Activated CD8-positive, alpha-beta memory T cell treated with anti-CD3 and anti-CD28 coated beads for 48 hours (primary cell): ENCODE data around the gene RNF151.
A peak's percentile ranks its signal among the peaks of the same experiment; 100 is the strongest.
"Not testable (repeated sequence)": the region's sequence is repeated elsewhere in the genome, so short reads cannot be mapped to it uniquely, and the experiment has no call there.

Source experiments
- DNase-seq, 3 experiments: peaks; one replicate each; pipeline ENCODE4 v3.0.0-alpha.2; 2020; ENCODE audit warnings: low read depth in 2 of 3, low spot score in 2 of 3

Gene RNF151

DNA sequence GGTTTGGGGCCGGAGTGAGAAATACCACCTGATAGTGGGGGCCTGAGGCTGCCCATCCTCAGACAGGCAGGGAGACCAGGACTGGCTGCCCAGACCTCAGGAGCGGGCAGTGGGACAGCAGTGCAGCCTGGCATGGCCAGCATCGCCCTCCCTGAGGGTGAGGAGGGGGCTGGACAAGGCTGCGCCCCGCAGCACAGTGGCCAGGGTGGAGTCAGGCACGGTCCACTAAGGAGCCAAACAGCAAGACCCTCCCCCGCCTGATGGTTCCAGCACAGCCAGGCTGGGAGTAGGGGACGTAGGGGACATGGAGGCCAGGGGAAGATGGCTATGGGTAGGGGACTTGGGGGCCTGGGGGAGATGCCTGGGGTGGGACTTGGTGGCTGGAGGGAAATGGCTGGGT is 39.7 kb downstream of the RNF151 start:
- no peak for DNase-seq

DNA sequence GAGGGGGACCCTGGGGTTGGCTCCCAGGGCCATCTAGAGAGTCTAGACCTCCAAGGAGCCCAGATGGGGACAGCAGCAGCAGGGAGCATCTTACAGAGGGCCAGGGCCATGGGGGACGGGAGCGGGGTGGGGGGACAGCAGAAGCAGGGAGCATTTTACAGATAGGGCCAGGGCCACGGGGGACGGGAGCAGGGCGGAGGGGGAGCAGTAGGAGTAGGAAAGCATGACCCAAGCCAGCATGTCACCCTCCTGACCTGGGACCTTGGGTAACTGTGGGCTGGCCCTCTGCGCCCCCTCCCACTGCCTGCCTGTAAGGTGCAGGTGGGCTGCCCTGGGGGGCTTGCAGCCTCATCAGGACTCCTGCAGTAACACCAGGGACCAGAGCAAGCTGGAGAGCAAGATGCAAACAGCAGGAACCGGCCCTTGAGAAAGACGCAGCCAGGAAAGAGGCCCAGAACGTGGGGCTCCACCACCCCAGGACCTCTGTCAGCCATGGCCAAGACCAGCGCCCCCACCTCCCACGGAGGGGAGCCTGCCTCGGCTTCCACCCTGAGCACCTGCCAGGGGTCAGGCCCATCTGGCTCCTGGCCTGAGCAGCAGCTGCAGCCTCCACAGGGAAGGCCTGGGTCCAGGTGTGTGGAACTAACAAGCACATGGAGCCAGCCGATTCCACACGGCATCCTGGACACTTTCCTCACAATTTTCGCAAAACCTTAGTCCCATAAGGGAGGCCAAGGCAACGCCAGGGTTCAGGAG is 40.6 kb downstream of the RNF151 start:
- DNase-seq, result no peak

GRCh38 chr16:2008009-2008526 is 41.4 kb downstream of the RNF151 start:
- DNase-seq, result no peak

DNA sequence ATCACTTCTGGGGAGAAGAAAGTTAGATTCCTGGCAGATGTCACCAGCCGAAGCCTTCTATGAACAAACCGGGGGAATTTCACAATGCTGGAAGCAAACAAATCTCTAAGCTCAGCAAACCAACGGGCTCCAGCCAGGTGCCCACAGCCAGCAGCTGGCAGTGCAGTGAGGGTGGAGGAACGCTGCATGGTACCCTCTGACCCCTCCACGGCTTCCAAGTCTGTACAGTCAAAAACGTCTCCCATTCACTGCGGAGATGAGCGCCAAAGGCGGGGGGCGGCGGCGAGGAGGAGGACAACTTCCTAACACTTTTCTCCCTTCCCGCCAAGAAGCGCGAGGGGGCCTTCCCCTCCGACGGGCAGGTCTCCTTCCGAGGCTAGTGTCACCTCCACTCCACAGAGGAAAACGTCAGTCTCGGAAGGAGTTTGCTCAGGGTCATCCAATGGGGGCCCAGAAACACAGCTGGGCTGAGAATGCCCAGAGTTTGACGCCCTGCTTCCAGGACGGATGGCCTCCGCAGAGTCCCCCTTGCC is 42.0 kb downstream of the RNF151 start:
- DNase-seq, result no peak

DNA sequence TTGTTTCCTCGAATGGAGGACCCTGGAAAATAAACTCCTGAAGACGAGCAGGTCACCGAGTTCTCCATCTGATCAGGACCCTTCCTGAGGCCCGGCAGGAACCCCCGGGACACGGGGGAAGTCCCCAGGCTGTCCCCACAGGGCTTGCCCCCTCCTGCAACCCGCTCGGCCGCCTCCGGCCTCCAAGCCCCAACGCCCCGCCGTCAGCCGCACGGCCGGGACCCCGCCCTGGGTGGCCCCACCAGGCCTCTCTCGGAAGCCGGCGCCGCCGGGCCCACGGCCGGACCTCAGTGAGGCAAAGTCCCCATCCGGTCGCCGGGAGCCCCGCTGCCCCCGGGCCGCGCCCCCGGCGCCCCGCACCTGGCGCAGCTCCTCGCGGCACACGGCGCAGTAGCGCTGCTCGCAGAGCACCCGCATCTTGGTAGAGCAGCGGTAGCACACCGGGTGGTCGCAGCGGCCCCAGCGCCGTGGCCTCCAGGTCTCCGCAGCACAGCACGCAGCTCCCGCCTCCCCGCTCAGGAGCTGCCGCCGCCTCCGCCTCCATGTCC is 42.6 kb downstream of the RNF151 start:
- DNase-seq, result no peak

- DNase-seq, result peak in 1 of 3 experiments; percentile 65
Observed at GRCh38 chr16:2009791-2010510, 43.3 kb downstream of the RNF151 start, which contains the start of gene ZNF598. Gene ZNF598, minus strand, starts transcription at chr16:2009821.

- not testable (repeated sequence) for DNase-seq
Observed at GRCh38 chr16:2011726-2012125, 45.1 kb downstream of the RNF151 start.

DNA sequence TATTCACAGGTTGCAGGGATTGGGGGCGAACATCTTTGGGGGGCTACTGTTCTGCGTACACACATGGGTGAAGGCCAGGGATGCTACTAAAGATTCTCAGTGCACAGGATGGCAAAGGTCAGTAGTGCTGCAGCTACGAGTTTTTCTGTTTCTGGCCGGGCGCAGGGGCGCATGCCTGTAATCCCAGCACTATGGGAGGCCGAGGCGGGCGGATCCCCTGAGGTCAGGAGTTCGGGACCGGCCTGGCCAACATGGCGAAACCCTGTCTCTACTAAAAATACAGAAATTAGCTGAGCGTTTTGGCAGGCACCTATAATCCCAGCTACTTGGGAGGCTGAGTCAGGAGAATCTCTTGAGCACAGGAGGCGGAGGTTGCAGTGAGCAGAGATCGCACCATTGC is 46.9 kb downstream of the RNF151 start:
- no peak for DNase-seq

- DNase-seq, result no peak
Observed at GRCh38 chr16:2015117-2015946, 48.7 kb downstream of the RNF151 start.

DNA sequence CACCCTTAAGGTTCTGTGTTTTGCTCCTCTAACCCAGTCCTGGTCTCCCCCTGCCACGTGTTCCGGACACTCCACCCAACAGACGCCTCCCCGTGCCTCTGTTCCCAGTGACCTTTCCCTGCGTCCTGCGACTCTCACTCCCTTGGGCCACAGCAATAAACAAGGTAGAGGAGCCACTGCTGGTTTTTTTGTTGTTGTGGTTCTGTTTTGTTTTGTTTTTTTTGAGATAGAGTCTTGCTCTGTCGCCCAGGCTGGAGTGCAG is 49.2 kb downstream of the RNF151 start:
- DNase-seq, result no peak

DNA sequence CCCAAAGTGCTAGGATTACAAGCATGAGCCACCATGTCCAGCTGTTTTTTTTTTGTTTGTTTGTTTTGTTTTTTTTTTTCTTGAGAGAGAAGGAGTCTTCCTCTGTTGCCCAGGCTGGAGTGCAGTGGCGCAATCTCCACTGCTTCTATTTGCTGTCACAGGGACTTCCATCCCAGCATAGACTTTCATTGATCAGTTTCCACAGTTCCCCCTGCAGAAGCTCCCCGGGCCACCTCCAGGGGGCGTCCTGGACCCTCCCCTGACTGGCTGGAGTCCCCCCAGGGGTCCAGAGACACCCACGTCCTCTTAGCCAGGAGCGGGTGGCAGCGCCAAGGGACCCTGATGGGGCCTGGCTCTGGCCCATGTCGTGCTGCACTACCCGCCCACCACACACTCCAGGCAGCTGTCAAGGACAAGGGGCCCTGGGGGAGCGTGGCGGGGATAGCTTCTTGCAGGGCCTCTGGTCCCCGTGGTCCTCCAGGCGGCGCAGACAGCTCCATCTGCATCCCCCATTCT is 49.8 kb downstream of the RNF151 start:
- DNase-seq, result no peak
